Epithelial cell of prostate (primary cell): Measurements from ENCODE around the gene ATP1A4.

Source experiments
- DNase-seq: peaks from one replicate; pipeline ENCODE4 v3.0.0-alpha.2; 2011; ENCODE audit warnings: low read depth, low spot score
- H3K27ac ChIP-seq: fragments of 450-650 bp; 2 replicates; pipeline ENCODE4 v1.5.1; 2017; ENCODE audit warnings: mild to moderate bottlenecking

Gene ATP1A4

DNA sequence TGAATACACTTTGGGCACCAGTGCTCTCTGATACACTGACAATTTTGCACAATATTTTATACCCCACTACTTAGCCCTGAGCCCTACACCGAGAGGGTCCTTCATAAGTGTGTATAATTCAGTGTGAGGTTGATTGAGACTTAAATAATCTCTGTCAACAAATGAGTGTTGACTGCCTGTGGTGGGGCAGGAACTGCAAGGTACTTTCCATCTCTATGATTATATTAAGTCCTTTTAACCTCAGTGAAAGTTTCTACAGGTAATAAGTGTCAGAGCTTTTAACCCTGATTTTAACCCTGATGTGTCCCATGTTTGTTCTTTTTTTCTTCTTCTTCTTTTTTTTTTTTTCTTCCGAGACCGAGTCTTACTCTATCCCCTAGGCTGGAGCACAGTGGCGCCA lies 44.7 kb downstream of the ATP1A4 start:
- no peak for DNase-seq
- H3K27ac ChIP-seq, result no peak overlapping the region

DNA sequence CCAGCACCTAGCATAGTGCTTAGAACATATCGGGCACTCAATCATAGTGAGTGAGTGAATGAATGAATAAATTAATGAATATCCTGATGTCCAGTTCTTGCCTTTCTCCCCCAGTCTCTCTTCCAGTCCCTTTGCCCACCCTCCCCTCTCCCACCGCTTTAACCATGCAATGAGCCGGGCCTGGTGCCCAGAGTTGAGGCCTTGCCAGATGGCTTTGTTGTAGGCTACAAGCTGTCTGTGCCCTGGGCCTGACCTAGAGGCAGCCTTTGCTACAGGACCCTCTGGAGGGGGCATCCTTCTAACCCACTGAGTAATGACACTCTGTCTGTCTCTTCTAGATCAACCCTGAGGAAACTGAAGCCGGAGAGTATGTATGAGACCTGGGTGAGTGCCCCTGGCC lies 45.8 kb downstream of the ATP1A4 start:
- no peak overlapping the region for H3K27ac ChIP-seq
- DNase-seq, result no peak

DNA sequence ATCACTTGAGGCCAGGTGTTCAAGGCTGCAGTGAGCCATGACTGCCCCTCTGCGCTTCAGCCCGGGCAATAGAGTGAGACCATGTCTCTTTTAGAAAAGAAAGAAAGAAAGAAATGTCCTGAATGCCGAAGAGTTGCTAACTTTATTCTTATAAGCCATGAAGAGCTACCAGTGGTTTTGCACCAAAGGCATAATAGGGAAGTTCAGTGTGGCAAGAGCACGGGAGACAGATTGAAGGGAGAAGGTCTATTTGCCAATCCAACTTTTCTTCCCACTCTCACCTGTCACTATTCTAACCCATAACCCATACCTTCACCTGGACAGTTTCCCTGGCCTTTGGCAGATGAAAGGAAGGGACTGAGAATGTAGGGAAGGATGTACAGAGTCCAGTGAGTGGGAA lies 49.4 kb downstream of the ATP1A4 start:
- DNase-seq, result no peak
- no peak overlapping the region for H3K27ac ChIP-seq

DNA sequence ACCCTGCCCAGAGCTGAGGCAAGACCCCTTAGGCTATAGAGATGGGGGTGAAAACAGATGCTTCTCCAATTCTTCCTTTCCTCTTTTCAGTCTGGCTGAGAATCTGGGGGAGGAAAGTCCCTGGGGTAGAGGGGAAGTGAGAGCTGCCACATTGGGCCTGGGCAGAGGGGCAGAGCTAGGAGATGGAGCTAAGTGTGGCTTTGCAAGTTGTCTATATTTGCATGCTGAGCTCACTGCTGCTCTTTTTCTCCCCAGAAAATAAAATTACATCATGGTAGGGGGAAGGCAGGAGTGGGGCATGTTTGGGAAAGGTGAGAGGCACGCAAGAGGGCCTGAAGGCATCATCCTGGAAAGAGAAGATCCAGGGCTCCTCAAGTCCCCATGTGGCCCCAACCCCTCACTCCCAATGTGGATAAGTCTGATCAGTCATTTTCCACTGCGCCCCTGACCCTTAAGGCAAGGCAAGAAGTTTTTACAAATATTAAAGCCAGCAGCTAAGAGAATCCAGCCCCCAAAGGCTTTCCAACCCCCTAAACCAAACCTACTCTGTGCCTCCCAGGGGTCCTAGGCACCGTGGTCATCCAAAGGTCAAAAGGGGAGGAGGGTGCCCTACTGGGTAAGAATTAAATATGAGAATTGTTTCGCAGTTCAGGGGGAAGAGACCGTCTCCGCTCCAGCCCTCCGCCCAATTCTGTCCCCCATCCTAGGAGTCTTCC lies 53.3 kb downstream of the ATP1A4 start:
- no peak for DNase-seq
- H3K27ac ChIP-seq, result peak overlapping the region; percentile 94

DNA sequence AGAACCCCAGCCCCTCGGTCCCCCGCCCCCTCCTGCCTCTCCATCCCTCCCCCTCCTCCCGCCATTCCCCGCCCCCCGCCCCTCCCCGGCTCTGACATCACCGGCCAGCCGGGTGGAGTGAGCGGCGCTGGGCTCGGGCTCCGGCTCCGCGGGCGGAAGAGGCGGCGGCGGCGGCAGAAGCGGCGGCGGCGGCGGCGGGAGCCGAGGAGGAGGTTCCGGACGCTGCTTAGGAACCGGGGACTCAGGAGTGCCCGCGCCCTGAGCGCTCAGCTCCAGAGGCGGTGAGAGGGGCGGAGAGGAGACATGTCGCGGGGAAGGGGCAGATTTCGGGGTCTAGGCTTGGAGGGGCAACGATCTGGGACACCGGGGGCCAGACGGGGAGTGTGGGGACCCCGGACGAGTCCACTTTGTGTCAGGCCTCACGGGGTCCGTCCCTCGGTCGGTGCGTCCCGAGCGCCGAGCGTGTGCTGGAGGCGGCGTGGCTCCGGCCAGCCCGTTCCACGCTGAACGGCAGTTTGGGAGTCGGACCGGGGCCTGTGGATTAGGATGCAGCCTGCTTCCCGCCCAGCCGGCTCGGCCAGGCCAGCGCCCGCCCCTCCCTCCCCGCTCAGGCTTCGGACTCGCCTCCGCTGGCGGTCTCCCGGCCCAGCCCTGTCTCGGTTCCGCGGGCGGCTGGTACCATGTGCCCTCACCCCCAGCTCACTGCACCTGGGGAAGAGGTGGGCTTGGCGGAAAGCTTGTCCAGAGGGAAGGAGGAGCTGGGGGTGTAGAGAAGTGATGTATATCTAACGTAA lies 54.0 kb downstream of the ATP1A4 start, which contains the start of gene PEA15:
TSS of gene PEA15 (plus strand) at position 143 of the 794 bp plus-strand sequence. CDS start 6,161 bp downstream, outside the sequence.
- H3K27ac ChIP-seq, result peak within 1 kb of the TSS; percentile 94
- DNase-seq, result no peak

DNA sequence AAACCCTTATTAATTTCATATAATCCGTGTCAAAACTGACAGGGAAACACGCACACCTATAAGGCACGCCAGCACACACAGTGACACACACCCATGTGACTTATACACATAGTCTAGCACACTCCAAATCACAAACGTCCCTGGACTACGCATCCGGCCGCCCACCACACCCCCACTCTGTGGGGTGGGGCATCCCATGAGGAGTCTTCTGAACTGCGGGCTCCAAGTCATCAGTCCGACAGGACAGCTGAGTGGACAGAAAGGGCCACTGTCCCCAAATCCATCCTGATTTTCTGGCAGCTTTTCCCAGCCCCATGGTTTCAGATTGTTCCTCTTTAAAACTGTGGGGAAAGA lies 54.6 kb downstream of the ATP1A4 start:
- H3K27ac ChIP-seq, result peak overlapping the region; percentile 94
- no peak for DNase-seq

DNA sequence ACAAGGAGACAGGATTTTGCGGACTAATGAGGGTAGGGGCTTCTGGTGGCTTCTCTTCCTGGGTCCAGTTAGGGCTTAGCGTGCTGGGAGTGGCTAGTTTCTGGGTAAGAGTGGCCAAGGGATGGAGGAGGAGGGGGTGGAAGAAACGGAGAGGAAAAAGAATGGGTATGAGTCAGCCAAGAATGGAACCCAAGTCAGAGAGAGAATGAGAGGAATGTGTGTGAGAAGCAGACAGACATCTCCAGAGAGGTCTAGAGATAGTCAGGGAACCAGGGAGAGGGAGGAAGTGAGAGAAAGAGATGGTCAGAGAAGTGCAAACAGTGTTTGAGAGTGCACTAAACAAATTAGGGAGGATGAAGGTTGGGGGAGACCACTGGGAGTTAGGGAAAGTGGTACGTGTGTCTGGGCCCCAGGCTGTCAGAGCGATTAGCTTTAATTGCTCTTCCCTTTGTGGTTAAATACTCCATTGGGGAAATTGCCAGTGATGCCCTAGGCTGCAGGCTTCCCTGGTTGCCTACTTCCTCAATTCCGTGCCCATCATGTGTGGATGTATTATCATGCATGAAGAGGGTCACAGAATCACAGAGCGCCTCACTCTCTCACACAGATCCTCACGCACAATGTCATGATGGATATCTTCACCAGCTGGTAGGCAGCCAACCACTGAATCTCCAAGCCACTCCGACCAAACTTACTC lies 55.2 kb downstream of the ATP1A4 start:
- DNase-seq, result no peak
- peak overlapping the region; percentile 94 for H3K27ac ChIP-seq

DNA sequence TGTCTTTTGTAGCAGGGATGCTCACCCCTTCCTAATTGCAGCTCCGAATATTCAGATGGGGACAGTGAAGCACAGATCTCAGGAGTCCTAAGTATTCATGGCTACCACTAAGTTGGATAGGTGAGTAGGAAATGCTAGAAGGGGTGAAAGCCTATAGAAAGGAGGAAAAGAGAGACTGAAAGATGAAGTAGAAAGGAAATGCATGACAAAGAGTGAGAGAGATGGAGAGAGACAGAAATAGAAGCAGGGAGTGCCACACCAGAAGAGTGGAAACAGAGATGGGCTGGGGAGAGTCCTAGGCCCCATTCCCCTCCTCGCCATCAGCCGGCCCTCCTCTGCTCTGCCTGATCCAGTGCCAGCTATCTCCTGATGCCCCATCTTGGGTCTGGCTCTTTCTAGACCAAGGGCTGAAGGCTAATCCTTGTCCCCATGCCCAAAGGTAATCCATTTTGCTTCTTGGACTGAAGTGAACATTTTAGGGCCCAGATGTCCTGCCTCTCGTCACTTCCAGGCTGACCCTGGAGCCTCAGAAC lies 55.8 kb downstream of the ATP1A4 start:
- no peak for DNase-seq
- H3K27ac ChIP-seq, result peak overlapping the region; percentile 94

DNA sequence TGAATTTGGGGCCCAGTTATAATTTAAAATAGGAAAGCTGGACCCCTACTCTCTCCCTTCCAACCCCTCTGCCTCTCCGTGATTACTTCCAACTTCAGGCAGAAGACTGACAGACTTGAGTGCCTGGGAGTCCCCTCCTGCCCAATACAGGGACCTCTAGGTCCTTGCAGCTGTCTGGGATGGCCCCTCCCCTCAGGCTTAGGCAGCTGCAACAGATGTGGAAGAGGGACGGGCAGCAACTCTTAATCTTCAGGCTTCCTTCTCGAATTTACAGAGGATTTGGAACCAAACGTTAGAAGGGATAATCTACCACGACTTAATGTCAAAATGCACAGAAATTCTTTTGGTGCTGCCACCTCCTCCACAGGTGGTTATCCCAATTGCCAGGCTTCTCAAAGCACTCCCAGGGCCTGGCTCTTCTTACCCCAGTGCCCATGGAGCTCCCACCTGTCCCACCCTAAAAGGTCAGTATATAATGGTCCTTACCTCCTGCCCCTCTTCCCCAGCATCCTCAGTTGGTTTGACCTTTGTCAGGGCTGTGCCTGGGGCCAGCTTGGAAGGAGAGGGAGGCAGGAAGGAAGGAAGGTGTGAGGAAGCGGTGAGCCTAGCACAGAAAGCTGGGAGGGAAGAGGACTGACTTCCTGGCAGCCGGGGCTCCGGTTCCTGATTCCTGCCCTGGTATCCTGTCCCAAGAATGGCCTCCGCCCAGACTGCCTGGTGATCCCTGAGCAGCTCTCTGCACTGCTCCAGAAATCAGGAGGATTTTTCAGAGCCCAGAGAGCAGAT lies 56.6 kb downstream of the ATP1A4 start:
- no peak overlapping the region for H3K27ac ChIP-seq
- DNase-seq, result no peak

DNA sequence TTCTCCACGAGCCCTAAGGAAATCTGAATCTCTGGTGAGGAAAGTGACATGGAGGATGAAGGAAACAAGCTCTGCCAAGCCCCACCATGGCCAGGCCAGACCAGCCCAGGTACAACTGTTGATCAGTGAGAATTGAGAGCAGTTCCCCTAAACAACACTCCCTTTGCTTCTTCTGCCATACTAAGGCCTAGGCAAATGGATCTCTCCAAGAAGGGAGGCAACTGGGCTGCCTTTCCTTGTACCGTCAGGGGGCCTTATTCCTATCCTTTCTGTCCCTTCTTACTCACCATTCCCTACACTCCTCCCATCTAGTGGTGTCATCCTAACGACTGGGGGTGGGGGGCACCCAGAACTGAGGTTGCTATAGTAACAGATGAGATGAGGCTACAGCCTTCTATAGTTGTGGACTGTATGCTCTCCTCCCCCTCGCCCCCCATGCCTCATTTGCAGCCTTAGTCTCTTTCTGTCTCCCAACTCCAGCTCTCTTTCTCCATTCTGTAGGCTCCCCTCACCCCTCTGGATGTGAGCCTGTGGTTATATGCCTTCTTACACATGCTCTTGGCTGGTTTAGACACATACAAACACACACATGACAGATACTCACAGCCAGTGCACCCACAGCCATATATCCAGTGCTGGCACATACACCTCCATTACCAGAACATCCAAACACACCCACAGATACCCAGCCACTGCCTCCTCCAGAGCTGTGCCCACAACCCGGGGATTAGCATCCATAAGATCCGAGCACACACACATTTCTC lies 57.3 kb downstream of the ATP1A4 start:
- DNase-seq, result no peak

DNA sequence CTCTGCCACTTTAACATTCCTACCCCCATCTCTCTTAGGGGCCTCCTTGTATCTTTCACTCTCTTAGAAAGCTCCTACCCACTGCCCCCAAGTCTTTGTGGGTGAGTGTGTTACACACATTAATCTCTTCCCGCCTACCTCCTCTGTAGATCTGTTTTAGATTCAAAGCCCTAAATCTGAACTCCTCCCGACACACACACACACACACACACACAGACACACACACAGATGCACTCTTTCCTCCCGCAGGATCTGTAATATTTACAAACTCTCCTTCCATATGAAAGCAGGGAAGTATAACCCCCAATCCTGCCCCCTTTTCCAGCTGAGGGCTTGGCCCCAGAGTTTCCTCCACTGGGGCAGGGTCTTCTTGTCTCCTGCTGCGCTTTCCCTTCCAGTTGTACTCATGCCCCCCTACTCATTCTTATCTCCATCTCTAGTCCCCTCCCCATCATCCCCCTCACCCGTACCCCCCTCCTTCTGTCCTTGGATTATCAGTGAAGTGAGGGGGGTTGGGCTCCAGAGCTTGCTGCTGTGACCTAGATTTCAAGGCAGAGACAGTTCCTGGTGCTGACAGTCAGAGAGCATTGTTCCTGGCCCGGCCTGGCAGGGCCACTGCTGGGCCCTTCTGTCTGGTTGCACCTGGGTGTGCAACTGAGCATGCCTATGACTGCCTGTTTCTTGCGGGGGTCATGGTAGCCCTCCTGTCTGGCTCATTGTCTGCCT lies 58.1 kb downstream of the ATP1A4 start:
- H3K27ac ChIP-seq, result no peak overlapping the region

More for the DNA sequence above, 57.3 kb downstream of the ATP1A4 start:
- no peak overlapping the region for H3K27ac ChIP-seq

DNA sequence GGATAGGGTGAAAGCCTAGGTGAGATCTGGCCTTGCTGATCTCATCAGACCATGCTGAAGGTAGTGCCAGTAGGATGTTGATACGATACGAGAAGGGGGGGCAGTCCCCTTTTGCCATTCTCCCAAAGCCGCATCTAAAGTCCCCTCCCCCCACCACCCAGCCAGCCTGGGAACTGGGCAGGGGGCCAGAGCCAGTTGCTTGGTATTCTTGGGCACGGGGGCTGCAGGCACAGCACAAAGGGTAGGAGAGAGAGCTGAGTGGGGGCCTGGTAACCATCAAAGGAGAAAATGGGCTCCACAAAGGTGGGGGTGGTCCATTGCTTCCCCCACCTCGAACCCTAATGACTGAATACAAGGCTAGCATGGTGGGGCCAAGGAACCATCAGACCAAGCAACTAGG lies 59.2 kb downstream of the ATP1A4 start:
- DNase-seq, result no peak
- no peak overlapping the region for H3K27ac ChIP-seq

More for the DNA sequence above, 58.1 kb downstream of the ATP1A4 start:
- no peak for DNase-seq

DNA sequence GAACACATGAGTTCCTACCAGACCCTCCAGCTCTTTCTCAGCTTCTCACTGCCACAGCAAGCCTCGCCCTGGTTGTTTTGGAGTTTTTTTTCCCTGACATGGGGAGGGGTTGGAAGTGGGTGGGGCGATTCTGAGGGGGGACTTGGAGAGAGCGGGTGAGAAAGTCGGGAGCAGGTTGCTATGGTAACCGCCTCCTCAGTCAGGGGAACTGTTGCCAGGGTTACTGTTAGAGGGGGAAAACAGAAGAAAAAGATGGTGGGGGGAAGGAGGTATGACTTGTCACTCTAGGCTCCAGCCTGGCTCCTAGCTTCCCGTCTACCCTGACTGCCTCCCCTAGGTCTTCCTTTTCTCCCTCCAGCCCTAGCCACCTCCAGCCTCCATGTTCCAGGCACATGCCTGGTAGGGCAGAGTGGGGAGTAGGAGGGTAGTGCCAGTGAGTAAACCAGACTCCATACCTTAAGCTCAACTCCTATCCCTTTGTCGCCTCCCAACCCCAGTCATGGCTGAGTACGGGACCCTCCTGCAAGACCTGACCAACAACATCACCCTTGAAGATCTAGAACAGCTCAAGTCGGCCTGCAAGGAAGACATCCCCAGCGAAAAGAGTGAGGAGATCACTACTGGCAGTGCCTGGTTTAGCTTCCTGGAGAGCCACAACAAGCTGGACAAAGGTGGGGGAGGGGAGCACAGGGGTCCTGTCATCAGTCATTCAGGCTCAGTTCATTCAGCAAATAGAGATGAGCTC lies 59.8 kb downstream of the ATP1A4 start:
- H3K27ac ChIP-seq, result no peak overlapping the region

DNA sequence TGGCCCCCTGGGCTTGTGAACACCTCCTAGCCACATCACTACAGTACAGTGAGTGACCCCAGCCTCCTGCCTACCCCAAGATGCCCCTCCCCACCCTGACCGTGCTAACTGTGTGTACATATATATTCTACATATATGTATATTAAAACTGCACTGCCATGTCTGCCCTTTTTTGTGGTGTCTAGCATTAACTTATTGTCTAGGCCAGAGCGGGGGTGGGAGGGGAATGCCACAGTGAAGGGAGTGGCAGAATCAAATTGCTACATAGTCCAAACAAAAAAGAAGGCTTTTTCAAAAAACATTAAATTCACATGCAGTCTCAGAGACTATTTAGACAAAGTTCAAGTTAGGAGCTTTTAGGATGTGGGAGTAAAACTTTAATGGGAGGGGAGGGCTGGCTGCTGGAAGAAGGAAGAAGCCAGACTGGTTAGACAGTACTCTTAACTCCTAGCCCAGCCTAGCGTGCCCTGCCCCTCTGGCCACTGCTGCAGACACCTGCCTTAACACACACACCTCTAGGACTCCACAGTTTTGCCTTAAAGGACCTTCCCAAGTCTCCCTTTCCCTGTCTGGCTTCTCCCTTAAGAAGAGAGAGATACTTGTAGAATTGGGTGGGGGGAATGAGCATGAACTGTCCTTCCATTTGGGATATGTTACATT lies 63.2 kb downstream of the ATP1A4 start:
- H3K27ac ChIP-seq, result peak overlapping the region; percentile 95
- DNase-seq, result no peak

More for the DNA sequence above, 59.8 kb downstream of the ATP1A4 start:
- no peak for DNase-seq

DNA sequence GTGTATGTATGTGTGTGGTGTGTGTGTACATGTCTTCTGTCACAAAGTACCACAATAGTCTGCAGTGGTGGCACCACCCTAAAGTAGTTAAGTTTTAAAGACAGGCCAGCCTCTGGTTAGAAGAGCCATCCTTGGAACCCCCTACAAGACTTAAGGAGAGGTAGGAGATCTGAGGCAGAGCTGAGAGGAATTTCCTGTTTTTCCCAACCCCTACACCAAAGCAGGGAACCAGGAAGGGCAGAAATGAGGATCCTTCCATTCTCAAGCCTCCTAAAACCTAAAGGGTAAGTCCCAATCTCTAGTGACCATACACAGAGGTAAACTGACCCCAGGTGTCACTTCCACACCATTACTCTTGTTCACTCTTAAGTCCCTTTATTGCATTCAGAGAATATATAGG lies 64.9 kb downstream of the ATP1A4 start:
- H3K27ac ChIP-seq, result peak overlapping the region; percentile 95
- DNase-seq, result no peak

DNA sequence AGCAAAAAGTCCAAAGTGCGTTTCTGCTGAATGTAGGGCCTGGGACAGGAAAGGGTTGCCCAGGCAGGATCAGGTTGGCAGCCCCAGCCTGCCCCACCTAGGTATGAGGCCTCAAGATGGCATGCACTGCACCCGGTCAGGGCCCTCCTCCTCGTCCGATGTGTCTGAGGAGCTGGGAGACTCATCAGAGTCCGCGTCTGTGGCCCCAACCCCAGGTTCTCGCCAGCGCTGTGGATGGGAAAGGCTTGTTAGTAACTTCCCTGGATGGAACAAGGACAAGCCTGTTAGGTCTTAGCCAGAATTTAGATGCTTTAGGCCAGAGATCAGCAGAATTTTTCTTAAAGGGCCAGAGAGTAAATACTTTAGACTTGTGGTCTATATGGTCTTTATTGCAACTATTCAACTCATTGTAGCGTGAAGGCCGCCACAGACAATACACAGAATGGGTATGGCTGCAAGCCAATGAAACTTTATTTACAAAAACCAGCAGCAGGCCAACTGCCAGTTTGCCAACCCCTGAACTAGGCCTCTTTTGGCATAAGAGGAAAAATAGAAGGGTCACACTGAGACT lies 66.2 kb downstream of the ATP1A4 start:
- H3K27ac ChIP-seq, result peak overlapping the region; percentile 95
- no peak for DNase-seq
